ENCODE results near the gene RFK.

- TF ChIP-seq CTCF (IDR thresholded peaks at IDR 0.05): no peak
- no peak for TF ChIP-seq REST (IDR thresholded peaks at IDR 0.05; ENCODE audit: insufficient read depth in 1 of 2, low read depth in 2 of 2, low read length in 1 of 2)
- no peak for TF ChIP-seq TCF7L2 (IDR thresholded peaks at IDR 0.05; ENCODE audit: low read depth, low read length)
These were observed 32.7 kb upstream of the RFK start for GRCh38 chr9:76426807-76427419.
